WTC11 (cell line): ENCODE data around the gene FAM118B. TPM values are rescaled to one million over a fixed set of nuclear protein-coding genes. Genes with fewer than 3 reads are reported as not detected.

Experiments
- ATAC-seq: fragments of 200-7000 bp; cut with Tn5 transposase; 2 replicates; pipeline ENCODE4 v1.10.0; 2021; ENCODE audit warnings: mild to moderate bottlenecking, moderate library complexity
- CTCF ChIA-PET: fragments of 300-600 bp; sonication (Branson Sonifier 250); formaldehyde crosslinking; loops from one replicate; lab custom pipeline; 2021; ENCODE audit warnings: antibody characterized with exemption; lab: Charles Lee
- POLR2A ChIA-PET: fragments of 350-600 bp; sonication (Branson Sonifier 250); formaldehyde crosslinking; loops from one replicate; lab custom pipeline; 2021; ENCODE audit warnings: antibody characterized with exemption; lab: Charles Lee
- DNase-seq: peaks from one replicate; pipeline ENCODE4 v3.0.0; 2021; ENCODE audit warnings: low spot score
- H3K27ac Mint-ChIP-seq: 2 replicates; pipeline ENCODE4 v1.8.0; 2021; ENCODE audit warnings: mixed read lengths
- H3K27me3 Mint-ChIP-seq: 2 replicates; pipeline ENCODE4 v1.8.0; 2021; ENCODE audit warnings: low read depth, mild to moderate bottlenecking, moderate library complexity, mixed read lengths
- H3K36me3 Mint-ChIP-seq: 2 replicates; pipeline ENCODE4 v1.8.0; 2021; ENCODE audit warnings: mixed read lengths
- H3K4me1 Mint-ChIP-seq: 2 replicates; pipeline ENCODE4 v1.8.0; 2022; ENCODE audit warnings: mixed read lengths
- H3K4me3 Mint-ChIP-seq: 2 replicates; pipeline ENCODE4 v1.8.0; 2021; ENCODE audit warnings: mild to moderate bottlenecking, moderate library complexity, mixed read lengths
- H3K9me3 Mint-ChIP-seq: 2 replicates; pipeline ENCODE4 v1.8.0; 2021; ENCODE audit warnings: mixed read lengths
- ELF4 ChIP-seq: sonication (generic); formaldehyde crosslinking; IDR thresholded peaks from 2 replicates; pipeline ENCODE4 v1.8.1; 2022; ENCODE audit warnings: low read depth, mild to moderate bottlenecking, moderate library complexity, missing genetic modification reagents
- ESRRA ChIP-seq: sonication (generic); formaldehyde crosslinking; IDR thresholded peaks from 2 replicates; pipeline ENCODE4 v1.8.1; 2022; ENCODE audit warnings: mild to moderate bottlenecking, missing genetic modification reagents, borderline replicate concordance
- ETV6 ChIP-seq: sonication (generic); formaldehyde crosslinking; IDR thresholded peaks from 2 replicates; pipeline ENCODE4 v1.8.1; 2022; ENCODE audit warnings: mild to moderate bottlenecking, missing genetic modification reagents
- GTF2I ChIP-seq: fragments of 250-450 bp; sonication (Bioruptor Pico); conservative IDR thresholded peaks from 2 replicates; pipeline ENCODE4 v1.4.0; 2021; ENCODE audit warnings: mild to moderate bottlenecking
- HMGA2 ChIP-seq: fragments of 250-450 bp; sonication (Bioruptor Pico); IDR thresholded peaks from 2 replicates; pipeline ENCODE4 v1.4.0; 2021; ENCODE audit warnings: mild to moderate bottlenecking, moderate library complexity
- JAZF1 ChIP-seq: fragments of 250-450 bp; sonication (Bioruptor Pico); IDR thresholded peaks from 2 replicates; pipeline ENCODE4 v1.9.0; 2021; ENCODE audit warnings: moderate library complexity, mild to moderate bottlenecking, inconsistent platforms
- NR1H2 ChIP-seq: sonication (generic); formaldehyde crosslinking; IDR thresholded peaks from 2 replicates; pipeline ENCODE4 v1.9.0; 2021; ENCODE audit warnings: mild to moderate bottlenecking, moderate library complexity, missing genetic modification reagents
- PRDM15 ChIP-seq: sonication (generic); formaldehyde crosslinking; IDR thresholded peaks from 2 replicates; pipeline ENCODE4 v1.8.0; 2022; ENCODE audit warnings: missing genetic modification reagents
- SMAD3 ChIP-seq: sonication (generic); formaldehyde crosslinking; IDR thresholded peaks from 2 replicates; pipeline ENCODE4 v1.8.0; 2022; ENCODE audit warnings: missing genetic modification reagents, mild to moderate bottlenecking, borderline replicate concordance
- SP1 ChIP-seq: sonication (generic); formaldehyde crosslinking; conservative IDR thresholded peaks from 2 replicates; pipeline ENCODE4 v1.8.1; 2022; ENCODE audit warnings: missing genetic modification reagents
- ZNF263 ChIP-seq: sonication (generic); formaldehyde crosslinking; IDR thresholded peaks from 2 replicates; pipeline ENCODE4 v1.8.1; 2022; ENCODE audit warnings: low read depth, mild to moderate bottlenecking, moderate library complexity, missing genetic modification reagents
- total RNA-seq: library from RNA; stranded (reverse); gene quantifications from 3 replicates; pipeline ENCODE4 v1.2.3, GENCODE V29; 2021
- TF ChIP-seq, protein P1 (sequence below): sonication (generic); formaldehyde crosslinking; IDR thresholded peaks from 2 replicates; pipeline ENCODE4 v1.8.0; 2023; ENCODE audit warnings: mild to moderate bottlenecking, missing genetic modification reagents
- TF ChIP-seq, protein P2 (sequence below): sonication (generic); formaldehyde crosslinking; IDR thresholded peaks from 2 replicates; pipeline ENCODE4 v1.8.1; 2022; ENCODE audit warnings: mild to moderate bottlenecking, moderate library complexity, missing genetic modification reagents
- TF ChIP-seq, protein P3 (sequence below): sonication (generic); formaldehyde crosslinking; conservative IDR thresholded peaks from 2 replicates; pipeline ENCODE4 v1.8.1; 2022; ENCODE audit warnings: mild to moderate bottlenecking, missing genetic modification reagents

Gene FAM118B
- total RNA-seq, 1 experiment from 2014 or later = 35.3 TPM

- TF ChIP-seq, protein P1, sequence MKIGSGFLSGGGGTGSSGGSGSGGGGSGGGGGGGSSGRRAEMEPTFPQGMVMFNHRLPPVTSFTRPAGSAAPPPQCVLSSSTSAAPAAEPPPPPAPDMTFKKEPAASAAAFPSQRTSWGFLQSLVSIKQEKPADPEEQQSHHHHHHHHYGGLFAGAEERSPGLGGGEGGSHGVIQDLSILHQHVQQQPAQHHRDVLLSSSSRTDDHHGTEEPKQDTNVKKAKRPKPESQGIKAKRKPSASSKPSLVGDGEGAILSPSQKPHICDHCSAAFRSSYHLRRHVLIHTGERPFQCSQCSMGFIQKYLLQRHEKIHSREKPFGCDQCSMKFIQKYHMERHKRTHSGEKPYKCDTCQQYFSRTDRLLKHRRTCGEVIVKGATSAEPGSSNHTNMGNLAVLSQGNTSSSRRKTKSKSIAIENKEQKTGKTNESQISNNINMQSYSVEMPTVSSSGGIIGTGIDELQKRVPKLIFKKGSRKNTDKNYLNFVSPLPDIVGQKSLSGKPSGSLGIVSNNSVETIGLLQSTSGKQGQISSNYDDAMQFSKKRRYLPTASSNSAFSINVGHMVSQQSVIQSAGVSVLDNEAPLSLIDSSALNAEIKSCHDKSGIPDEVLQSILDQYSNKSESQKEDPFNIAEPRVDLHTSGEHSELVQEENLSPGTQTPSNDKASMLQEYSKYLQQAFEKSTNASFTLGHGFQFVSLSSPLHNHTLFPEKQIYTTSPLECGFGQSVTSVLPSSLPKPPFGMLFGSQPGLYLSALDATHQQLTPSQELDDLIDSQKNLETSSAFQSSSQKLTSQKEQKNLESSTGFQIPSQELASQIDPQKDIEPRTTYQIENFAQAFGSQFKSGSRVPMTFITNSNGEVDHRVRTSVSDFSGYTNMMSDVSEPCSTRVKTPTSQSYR (CRISPR knock-in tag) = no peak
- TF ChIP-seq, protein P2, sequence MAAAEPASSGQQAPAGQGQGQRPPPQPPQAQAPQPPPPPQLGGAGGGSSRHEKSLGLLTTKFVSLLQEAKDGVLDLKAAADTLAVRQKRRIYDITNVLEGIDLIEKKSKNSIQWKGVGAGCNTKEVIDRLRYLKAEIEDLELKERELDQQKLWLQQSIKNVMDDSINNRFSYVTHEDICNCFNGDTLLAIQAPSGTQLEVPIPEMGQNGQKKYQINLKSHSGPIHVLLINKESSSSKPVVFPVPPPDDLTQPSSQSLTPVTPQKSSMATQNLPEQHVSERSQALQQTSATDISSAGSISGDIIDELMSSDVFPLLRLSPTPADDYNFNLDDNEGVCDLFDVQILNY (CRISPR knock-in tag) = no peak
- TF ChIP-seq GTF2I (CRISPR knock-in tag) = no peak
- no peak for TF ChIP-seq SMAD3 (CRISPR knock-in tag)
- no peak for TF ChIP-seq NR1H2
- no peak for TF ChIP-seq JAZF1 (CRISPR knock-in tag)
Observed at GRCh38 chr11:126226334-126227084, 14.9 kb downstream of the FAM118B start (continued).

- peaks cover 18% of the 10 kb centered on the region for H3K36me3 Mint-ChIP-seq
- DNase-seq (no peak), ATAC-seq (no peak)
- TF ChIP-seq ELF4 (CRISPR knock-in tag) = no peak
- TF ChIP-seq ETV6 (CRISPR knock-in tag) = no peak
- no peak for TF ChIP-seq HMGA2 (CRISPR knock-in tag)
- no peak for TF ChIP-seq ZNF263
- CTCF ChIA-PET = no interaction called here
- POLR2A ChIA-PET = no interaction called here
- no peak overlapping the region for H3K27ac Mint-ChIP-seq
- H3K4me1 Mint-ChIP-seq = no peaks in the 10 kb centered on the region
- no peaks in the 10 kb centered on the region for H3K27me3 Mint-ChIP-seq
- H3K9me3 Mint-ChIP-seq = peaks cover 8% of the 10 kb centered on the region
- no peak overlapping the region for H3K4me3 Mint-ChIP-seq
Observed at GRCh38 chr11:126229858-126230540, 18.4 kb downstream of the FAM118B start.

- H3K27me3 Mint-ChIP-seq = no peaks in the 10 kb centered on the region
- TF ChIP-seq ESRRA (CRISPR knock-in tag) (no peak), PRDM15 (CRISPR knock-in tag) (no peak), SP1 (CRISPR knock-in tag) (no peak)
- TF ChIP-seq, protein P3, sequence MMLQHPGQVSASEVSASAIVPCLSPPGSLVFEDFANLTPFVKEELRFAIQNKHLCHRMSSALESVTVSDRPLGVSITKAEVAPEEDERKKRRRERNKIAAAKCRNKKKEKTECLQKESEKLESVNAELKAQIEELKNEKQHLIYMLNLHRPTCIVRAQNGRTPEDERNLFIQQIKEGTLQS (CRISPR knock-in tag) = no peak
- no peak for DNase-seq
- H3K36me3 Mint-ChIP-seq = peaks cover 22% of the 10 kb centered on the region
- H3K4me3 Mint-ChIP-seq = no peak overlapping the region
- no peaks in the 10 kb centered on the region for H3K4me1 Mint-ChIP-seq
- CTCF ChIA-PET = no interaction called here
- H3K27ac Mint-ChIP-seq = no peak overlapping the region
- no peaks in the 10 kb centered on the region for H3K9me3 Mint-ChIP-seq
- no peak for ATAC-seq
- POLR2A ChIA-PET = no interaction called here
Observed at GRCh38 chr11:126231725-126232459, 20.3 kb downstream of the FAM118B start.
